Ureter (tissue), 1 donor: ENCODE results near the gene EBPL. TPM values are rescaled to one million over a fixed set of nuclear protein-coding genes. Genes with fewer than 3 reads are reported as not detected.
"Not testable (repeated sequence)": the region's sequence is repeated elsewhere in the genome, so short reads cannot be mapped to it uniquely, and the experiment has no call there.

Source experiments
- DNase-seq: peaks from one replicate; pipeline ENCODE4 v3.0.0-alpha.2; 2020; ENCODE audit warnings: low spot score
- total RNA-seq: library from RNA; stranded (reverse); gene quantifications from one replicate; pipeline ENCODE4 v1.2.4, GENCODE V29; 2023
- donor health status: DM: yes; HTN: yes; CAD: no.

EBPL gene
- total RNA-seq, 1 donor from 2014 or later = 51.5 TPM

- no peak for DNase-seq
These were observed 55.5 kb downstream of the EBPL start for GRCh38 chr13:49635599-49636433.

- DNase-seq = no peak
These were observed 57.6 kb downstream of the EBPL start for GRCh38 chr13:49633710-49634109.

GRCh38 chr13:49632156-49632555, 59.1 kb downstream of the EBPL start:
- DNase-seq = no peak

- DNase-seq = no peak
These were observed 60.7 kb downstream of the EBPL start for GRCh38 chr13:49630580-49630979.

- DNase-seq = no peak
These were observed 61.3 kb downstream of the EBPL start for GRCh38 chr13:49629947-49630346.

- no peak for DNase-seq
These were observed 61.9 kb downstream of the EBPL start for GRCh38 chr13:49629196-49629938.

GRCh38 chr13:49627831-49628652, 63.2 kb downstream of the EBPL start, which contains the start of gene ARL11:
TSS of gene ARL11 (plus strand) at chr13:49628507. CDS start at chr13:49630448, 1,941 bp downstream.
- DNase-seq = peak; percentile 68

GRCh38 chr13:49625392-49626079, 65.8 kb downstream of the EBPL start:
- no peak for DNase-seq

- DNase-seq = no peak
These were observed 67.1 kb downstream of the EBPL start for GRCh38 chr13:49624229-49624628.

GRCh38 chr13:49622174-49622946, 68.9 kb downstream of the EBPL start:
- no peak for DNase-seq

GRCh38 chr13:49620170-49620621, 71.1 kb downstream of the EBPL start:
- DNase-seq = no peak

- no peak for DNase-seq
These were observed 74.6 kb downstream of the EBPL start for GRCh38 chr13:49616676-49617065.

- DNase-seq = no peak
These were observed 75.2 kb downstream of the EBPL start for GRCh38 chr13:49615836-49616675.

- not testable (repeated sequence) for DNase-seq
These were observed 79.2 kb downstream of the EBPL start for GRCh38 chr13:49612042-49612441.

Other genes starting within 250 kb of the EBPL start
- 73.9 TPM for gene CAB39L, start 247.4 kb downstream of the EBPL start, total RNA-seq
- gene SETDB2, start 247.2 kb downstream of the EBPL start, total RNA-seq = 16.6 TPM
- 67.8 TPM for gene PHF11, start 195.5 kb downstream of the EBPL start, total RNA-seq
- gene RCBTB1, start 105.9 kb downstream of the EBPL start, total RNA-seq = 12.2 TPM
- gene ARL11, start 63.0 kb downstream of the EBPL start, total RNA-seq = 1.7 TPM
- 26.4 TPM for gene KPNA3, start 101.2 kb upstream of the EBPL start, total RNA-seq
- gene SPRYD7, start 244.9 kb upstream of the EBPL start, total RNA-seq = 9.4 TPM